ENCODE measurements around the gene PCSK6.

The PCSK6 gene

GRCh38 chr15:101262551-101262950 lies 227.0 kb downstream of the PCSK6 start:
- no peak overlapping the region for H3K4me3 ChIP-seq (ENCODE audit: low read depth, low read length)
- TF ChIP-seq CTCF (IDR thresholded peaks at IDR 0.05; ENCODE audit: low read depth, low read length), result no peak

- TF ChIP-seq CTCF (IDR thresholded peaks at IDR 0.05; ENCODE audit: low read depth, low read length), result peak; percentile 64
- H3K4me3 ChIP-seq (ENCODE audit: low read depth, low read length), result no peak overlapping the region
Measured at GRCh38 chr15:101258238-101259144, 231.0 kb downstream of the PCSK6 start.

GRCh38 chr15:101256757-101257156 lies 232.8 kb downstream of the PCSK6 start:
- no peak overlapping the region for H3K4me3 ChIP-seq (ENCODE audit: low read depth, low read length)
- peak; percentile 11; the same call in 1 of the 2 replicates for TF ChIP-seq CTCF (IDR thresholded peaks at IDR 0.05; ENCODE audit: low read depth, low read length)

GRCh38 chr15:101255615-101256241 lies 233.8 kb downstream of the PCSK6 start:
- no peak overlapping the region for H3K4me3 ChIP-seq (ENCODE audit: low read depth, low read length)
- TF ChIP-seq CTCF (IDR thresholded peaks at IDR 0.05; ENCODE audit: low read depth, low read length), result no peak

- no peak for TF ChIP-seq CTCF (IDR thresholded peaks at IDR 0.05; ENCODE audit: low read depth, low read length)
- H3K4me3 ChIP-seq (ENCODE audit: low read depth, low read length), result no peak overlapping the region
Measured at GRCh38 chr15:101255051-101255395, 234.5 kb downstream of the PCSK6 start.

GRCh38 chr15:101254157-101255050 lies 235.1 kb downstream of the PCSK6 start:
- no peak overlapping the region for H3K4me3 ChIP-seq (ENCODE audit: low read depth, low read length)
- TF ChIP-seq CTCF (IDR thresholded peaks at IDR 0.05; ENCODE audit: low read depth, low read length), result no peak

Measured in WI38 (cell line).